DND-41 (cell line): Measurements from ENCODE around the gene PRKAR1B.

Source experiments
- ATAC-seq: fragments of 200-7000 bp; cut with Tn5 transposase; 3 replicates; pipeline ENCODE4 v1.9.1; 2021; ENCODE audit warnings: low read depth; ENCODE audit not compliant: insufficient read depth
- DNase-seq: peaks from one replicate; pipeline ENCODE4 v3.0.0-alpha.2; 2020
- H2AFZ ChIP-seq: 2 replicates; pipeline ENCODE4 v1.6.0; 2012; ENCODE audit warnings: low read depth, low read length
- H3K27ac ChIP-seq: 2 replicates; pipeline ENCODE4 v1.5.1; 2012; ENCODE audit warnings: low read length, inconsistent platforms
- H3K27me3 ChIP-seq: fragments of 200-600 bp; sonication (generic); 2 replicates; pipeline ENCODE4 v1.6.0; 2012; ENCODE audit warnings: low read length, mild to moderate bottlenecking, inconsistent platforms; ENCODE audit not compliant: insufficient read depth, poor library complexity
- H3K36me3 ChIP-seq: 2 replicates; pipeline ENCODE4 v1.5.1; 2012; ENCODE audit warnings: low read length, inconsistent platforms; ENCODE audit not compliant: insufficient read depth
- H3K4me1 ChIP-seq: 2 replicates; pipeline ENCODE4 v1.5.1; 2012; ENCODE audit warnings: mild to moderate bottlenecking, low read length; ENCODE audit not compliant: insufficient read depth
- H3K4me2 ChIP-seq: 2 replicates; pipeline ENCODE4 v1.6.0; 2012; ENCODE audit warnings: mild to moderate bottlenecking, moderate library complexity, low read length, inconsistent platforms; ENCODE audit not compliant: insufficient read depth
- H3K4me3 ChIP-seq, 2 experiments: fragments of 200-600 bp in 1 of 2; shearing (Covaris generic) in 1 of 2; 2 replicates each; pipeline ENCODE4 v1.5.1; 2012 to 2016; ENCODE audit warnings: inconsistent platforms in 2 of 2, low read length in 2 of 2, mild to moderate bottlenecking in 2 of 2, low read depth in 1 of 2, moderate library complexity in 1 of 2
- H3K79me2 ChIP-seq: 2 replicates; pipeline ENCODE4 v1.6.0; 2012; ENCODE audit warnings: low read length, inconsistent platforms; ENCODE audit not compliant: insufficient read depth
- H3K9ac ChIP-seq: 2 replicates; pipeline ENCODE4 v1.6.0; 2012; ENCODE audit warnings: low read depth, mild to moderate bottlenecking, inconsistent platforms, low read length, moderate library complexity
- H3K9me3 ChIP-seq: 2 replicates; pipeline ENCODE4 v1.5.1; 2012; ENCODE audit warnings: low read length, moderate library complexity, mild to moderate bottlenecking, inconsistent platforms; ENCODE audit not compliant: insufficient read depth, severe bottlenecking
- H4K20me1 ChIP-seq: 2 replicates; pipeline ENCODE4 v1.6.0; 2012; ENCODE audit warnings: low read length; ENCODE audit not compliant: insufficient read depth
- EZH2 ChIP-seq: IDR thresholded peaks from 3 replicates; pipeline ENCODE4 v1.6.1; 2012; ENCODE audit warnings: borderline replicate concordance, low read depth, mild to moderate bottlenecking, moderate library complexity, low read length, inconsistent platforms; ENCODE audit not compliant: severe bottlenecking
- TF ChIP-seq, protein P1 (sequence below): IDR thresholded peaks from 2 replicates; pipeline ENCODE4 v1.5.1; 2012; ENCODE audit warnings: borderline replicate concordance, low read length, moderate library complexity, mild to moderate bottlenecking; ENCODE audit not compliant: poor library complexity, severe bottlenecking; ENCODE audit errors: extremely low read depth

Gene PRKAR1B

DNA sequence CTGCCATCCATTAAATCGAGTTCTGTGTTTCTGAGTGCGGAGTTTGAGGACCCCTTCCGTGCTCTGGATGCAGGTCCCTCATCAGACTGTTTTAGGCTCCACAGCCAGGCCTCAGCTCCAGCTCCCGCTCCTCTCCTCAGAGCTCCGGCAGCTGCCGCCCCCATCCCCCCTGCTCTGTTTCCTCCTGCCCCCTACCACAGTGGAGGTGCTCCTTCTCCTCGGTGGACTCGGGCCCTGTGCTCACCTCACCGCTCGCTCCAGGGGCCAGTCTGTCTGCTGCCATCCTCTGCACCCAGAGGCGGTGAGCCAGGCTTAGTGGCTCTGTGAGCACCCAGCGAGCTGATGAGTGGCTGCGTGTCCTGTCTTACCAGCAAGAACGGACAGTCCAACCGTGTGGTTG is 21.4 kb upstream of the PRKAR1B start:
- no peak for TF ChIP-seq EZH2
- TF ChIP-seq, protein P1, sequence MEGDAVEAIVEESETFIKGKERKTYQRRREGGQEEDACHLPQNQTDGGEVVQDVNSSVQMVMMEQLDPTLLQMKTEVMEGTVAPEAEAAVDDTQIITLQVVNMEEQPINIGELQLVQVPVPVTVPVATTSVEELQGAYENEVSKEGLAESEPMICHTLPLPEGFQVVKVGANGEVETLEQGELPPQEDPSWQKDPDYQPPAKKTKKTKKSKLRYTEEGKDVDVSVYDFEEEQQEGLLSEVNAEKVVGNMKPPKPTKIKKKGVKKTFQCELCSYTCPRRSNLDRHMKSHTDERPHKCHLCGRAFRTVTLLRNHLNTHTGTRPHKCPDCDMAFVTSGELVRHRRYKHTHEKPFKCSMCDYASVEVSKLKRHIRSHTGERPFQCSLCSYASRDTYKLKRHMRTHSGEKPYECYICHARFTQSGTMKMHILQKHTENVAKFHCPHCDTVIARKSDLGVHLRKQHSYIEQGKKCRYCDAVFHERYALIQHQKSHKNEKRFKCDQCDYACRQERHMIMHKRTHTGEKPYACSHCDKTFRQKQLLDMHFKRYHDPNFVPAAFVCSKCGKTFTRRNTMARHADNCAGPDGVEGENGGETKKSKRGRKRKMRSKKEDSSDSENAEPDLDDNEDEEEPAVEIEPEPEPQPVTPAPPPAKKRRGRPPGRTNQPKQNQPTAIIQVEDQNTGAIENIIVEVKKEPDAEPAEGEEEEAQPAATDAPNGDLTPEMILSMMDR: no peak
- H3K9me3 ChIP-seq: no peaks in the 10 kb centered on the region
- no peak overlapping the region for H3K4me2 ChIP-seq
- no peak overlapping the region for H3K27ac ChIP-seq
- H3K4me1 ChIP-seq: no peaks in the 10 kb centered on the region
- ATAC-seq (no peak), DNase-seq (no peak)
- H3K27me3 ChIP-seq: no peaks in the 10 kb centered on the region
- no peak overlapping the region for H3K9ac ChIP-seq
- H3K36me3 ChIP-seq: peaks cover 66% of the 10 kb centered on the region
- H3K4me3 ChIP-seq: no peak overlapping the region
- H2AFZ ChIP-seq: no peak overlapping the region
- H4K20me1 ChIP-seq: peaks cover 41% of the 10 kb centered on the region
- peaks cover 52% of the 10 kb centered on the region for H3K79me2 ChIP-seq

DNA sequence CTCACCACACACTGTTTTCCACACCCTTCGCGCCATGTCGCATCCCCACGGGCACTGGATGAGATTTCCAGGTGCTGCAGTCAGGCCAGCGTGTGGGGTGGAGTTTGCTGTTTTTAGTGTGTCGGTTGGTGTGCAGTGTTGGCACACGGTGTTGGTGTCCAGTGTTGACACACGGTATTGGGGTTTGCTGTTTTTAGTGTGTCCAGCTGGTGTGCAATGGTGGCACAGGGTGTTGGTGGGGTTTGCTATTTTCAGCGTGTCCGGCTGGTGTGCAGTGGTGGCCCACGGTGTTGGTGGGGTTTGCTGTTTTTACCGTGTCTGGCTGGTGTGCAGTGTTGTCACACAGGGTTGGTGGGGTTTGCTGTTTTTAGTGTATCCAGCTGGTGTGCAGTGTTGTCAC is 20.1 kb upstream of the PRKAR1B start:
- no peak for TF ChIP-seq EZH2
- no peak for DNase-seq
- H3K79me2 ChIP-seq: peaks cover 47% of the 10 kb centered on the region

DNA sequence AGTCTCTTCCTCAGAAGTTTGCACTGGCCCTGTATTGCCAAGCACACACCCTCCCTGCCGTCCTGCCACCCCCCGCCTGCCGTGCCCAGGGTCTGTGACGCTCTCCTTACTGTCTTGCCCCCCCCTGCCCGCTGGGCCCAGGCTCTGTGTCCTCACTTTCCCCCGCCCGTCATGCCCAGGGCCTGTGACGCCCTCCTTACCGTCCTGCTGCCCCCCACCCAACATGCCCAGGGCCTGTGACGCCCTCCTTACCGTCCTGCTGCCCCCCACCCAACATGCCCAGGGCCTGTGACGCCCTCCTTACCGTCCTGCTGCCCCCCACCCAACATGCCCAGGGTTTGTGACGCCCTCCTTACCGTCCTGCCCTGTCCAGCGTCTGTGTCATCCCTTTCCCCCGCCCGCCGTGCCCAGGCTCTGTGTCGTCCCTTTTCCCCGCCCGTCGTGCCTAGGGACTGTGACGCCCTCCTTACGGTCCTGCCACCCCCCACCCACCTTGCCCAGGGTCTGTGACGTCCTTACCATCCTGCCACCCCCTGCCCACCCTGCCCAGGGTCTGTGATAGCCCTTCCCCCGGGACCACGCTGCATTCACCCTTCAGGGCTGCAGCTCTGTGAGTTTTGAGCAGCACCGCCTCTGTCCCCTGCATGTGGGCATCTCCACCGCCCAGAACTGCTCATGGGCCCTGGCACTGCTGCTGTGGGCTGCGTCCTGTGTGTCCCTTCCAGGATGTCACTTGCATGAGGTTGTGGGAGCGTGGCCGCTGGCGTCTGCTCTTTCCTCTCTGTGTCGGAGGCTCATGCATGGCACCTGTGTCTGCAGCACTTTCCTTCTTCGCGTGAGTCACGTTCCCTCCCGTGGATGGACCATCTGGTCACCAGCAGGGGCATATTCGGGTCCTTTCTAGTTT is 19.3 kb upstream of the PRKAR1B start:
- Histone ChIP-seq H4K20me1 (peaks cover 34% of the 10 kb centered on the region), H3K4me3 (no peak overlapping the region), H3K4me2 (no peak overlapping the region), H3K79me2 (peaks cover 47% of the 10 kb centered on the region), H3K27ac (no peak overlapping the region), H3K9ac (no peak overlapping the region), H3K36me3 (peaks cover 65% of the 10 kb centered on the region), H3K9me3 (no peaks in the 10 kb centered on the region), H3K4me1 (no peaks in the 10 kb centered on the region), H2AFZ (no peak overlapping the region), H3K27me3 (no peaks in the 10 kb centered on the region)
- ATAC-seq (no peak), DNase-seq (no peak)
- TF ChIP-seq EZH2: no peak
- TF ChIP-seq, protein P1: no peak

More for the DNA sequence above, 20.1 kb upstream of the PRKAR1B start:
- H4K20me1 ChIP-seq: peaks cover 34% of the 10 kb centered on the region
- H3K4me3 ChIP-seq: no peak overlapping the region
- no peaks in the 10 kb centered on the region for H3K9me3 ChIP-seq
- no peak overlapping the region for H2AFZ ChIP-seq
- H3K27ac ChIP-seq: no peak overlapping the region
- no peaks in the 10 kb centered on the region for H3K4me1 ChIP-seq
- no peak overlapping the region for H3K4me2 ChIP-seq
- no peak for ATAC-seq
- peaks cover 64% of the 10 kb centered on the region for H3K36me3 ChIP-seq
- H3K9ac ChIP-seq: no peak overlapping the region
- H3K27me3 ChIP-seq: no peaks in the 10 kb centered on the region

DNA sequence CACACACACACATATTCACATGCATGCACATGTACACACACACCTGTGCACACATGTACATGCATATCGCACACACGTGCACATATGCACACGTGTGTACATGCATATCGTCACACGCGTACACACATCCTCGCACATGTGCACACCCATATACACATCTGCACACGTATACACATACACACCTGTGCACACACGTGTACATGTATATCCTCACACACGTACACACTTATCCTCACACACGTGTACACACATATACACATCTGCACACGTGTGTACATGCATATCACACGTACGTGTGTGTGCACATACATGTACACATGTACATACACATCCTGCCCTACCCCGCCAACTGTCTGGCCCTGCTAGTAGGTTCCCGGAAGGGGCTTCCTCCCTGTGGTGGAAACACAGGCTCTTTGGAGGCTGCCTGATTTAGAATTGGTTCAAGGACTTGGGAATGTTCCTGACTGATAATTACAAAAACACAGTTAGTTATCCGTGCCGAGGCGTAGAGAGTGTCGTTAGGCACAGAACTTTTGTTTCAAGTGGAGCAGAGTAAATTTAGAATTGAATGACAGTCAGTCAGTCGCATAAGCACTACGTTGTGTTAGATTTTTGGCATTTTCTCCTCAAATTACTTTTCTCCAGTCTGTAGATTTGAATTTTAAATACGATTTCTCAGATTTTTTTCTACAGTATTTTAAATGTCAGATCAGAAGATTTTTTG is 18.5 kb upstream of the PRKAR1B start:
- Histone ChIP-seq H3K27me3 (no peaks in the 10 kb centered on the region), H3K79me2 (peaks cover 49% of the 10 kb centered on the region), H2AFZ (no peak overlapping the region), H3K9me3 (no peaks in the 10 kb centered on the region), H3K4me2 (no peak overlapping the region), H4K20me1 (peaks cover 32% of the 10 kb centered on the region), H3K36me3 (peaks cover 66% of the 10 kb centered on the region), H3K27ac (no peak overlapping the region), H3K9ac (no peak overlapping the region), H3K4me1 (no peaks in the 10 kb centered on the region), H3K4me3 (no peak overlapping the region)
- TF ChIP-seq, protein P1: no peak
- no peak for TF ChIP-seq EZH2
- ATAC-seq (no peak), DNase-seq (no peak)
